GM18511 (cell line): Measurements from ENCODE around the gene PPFIA4.

Experiments used
- ATAC-seq: cut with Tn5 transposase; IDR thresholded peaks from one replicate; pipeline ENCODE4 v1.9.1; 2021; ENCODE audit warnings: mild to moderate bottlenecking, moderate library complexity; ENCODE audit not compliant: unreplicated experiment

Gene PPFIA4

GRCh38 chr1:203039609-203040512 is 13.6 kb downstream of the PPFIA4 start:
- ATAC-seq, result no peak

GRCh38 chr1:203040513-203041275 is 14.4 kb downstream of the PPFIA4 start:
- ATAC-seq, result no peak

DNA sequence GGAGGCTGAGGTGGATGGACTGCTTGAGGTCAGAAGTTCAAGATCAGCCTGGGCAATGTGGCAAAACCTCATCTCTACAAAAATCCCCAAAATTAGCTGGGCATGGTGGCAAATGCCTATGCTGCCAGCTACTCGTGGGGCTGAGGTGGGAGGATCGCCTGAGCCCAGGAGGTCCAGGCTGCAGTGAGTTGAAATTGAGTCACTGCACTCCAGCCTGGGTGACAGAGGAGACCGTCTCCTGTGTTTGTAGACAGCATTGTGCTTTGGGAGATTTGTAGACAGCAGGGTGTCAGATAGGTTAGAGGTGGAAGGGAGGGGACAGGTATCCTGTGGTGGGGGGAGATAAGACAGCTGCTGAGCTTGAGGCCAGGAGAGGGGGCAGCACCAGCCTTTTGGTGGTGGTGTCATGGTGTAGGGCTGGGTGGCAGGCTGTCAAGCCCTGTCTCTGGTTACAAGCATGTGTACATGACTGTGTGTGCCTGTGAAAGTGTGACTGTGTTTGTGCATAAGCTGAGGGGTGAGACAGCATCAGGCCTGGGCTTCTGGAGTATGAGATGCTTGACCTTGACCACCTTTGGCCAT is 15.2 kb downstream of the PPFIA4 start:
- ATAC-seq, result no peak

DNA sequence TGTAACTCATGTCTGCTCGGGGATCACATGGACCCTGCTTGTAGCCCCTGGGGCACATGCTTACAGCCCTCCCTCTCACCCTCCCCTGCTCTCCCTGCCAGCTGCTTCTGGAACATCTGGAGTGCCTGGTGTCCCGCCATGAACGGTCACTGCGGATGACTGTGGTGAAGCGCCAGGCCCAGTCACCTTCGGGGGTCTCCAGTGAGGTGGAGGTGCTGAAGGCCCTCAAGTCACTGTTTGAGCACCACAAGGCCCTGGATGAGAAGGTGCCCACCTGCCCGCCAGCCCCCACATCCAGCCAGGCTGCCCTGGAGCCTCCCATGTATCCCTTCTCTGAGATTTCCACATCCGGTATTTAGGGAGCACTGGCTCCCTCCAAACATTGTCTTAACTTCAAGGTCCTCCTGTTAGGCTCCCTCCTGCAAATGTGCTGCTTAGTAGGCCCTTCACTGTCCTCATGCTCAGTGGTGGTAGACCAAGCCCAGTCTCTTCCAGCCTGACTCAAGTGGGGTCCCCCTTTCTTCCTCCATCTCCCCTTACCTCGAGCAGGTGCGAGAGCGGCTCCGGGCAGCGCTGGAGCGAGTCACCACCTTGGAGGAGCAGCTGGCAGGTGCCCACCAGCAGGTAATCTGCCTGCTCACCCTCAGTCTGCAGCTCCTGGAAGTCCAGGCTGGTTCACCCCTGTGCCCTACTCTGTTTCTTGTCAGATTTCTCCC is 17.7 kb downstream of the PPFIA4 start:
- no peak for ATAC-seq

DNA sequence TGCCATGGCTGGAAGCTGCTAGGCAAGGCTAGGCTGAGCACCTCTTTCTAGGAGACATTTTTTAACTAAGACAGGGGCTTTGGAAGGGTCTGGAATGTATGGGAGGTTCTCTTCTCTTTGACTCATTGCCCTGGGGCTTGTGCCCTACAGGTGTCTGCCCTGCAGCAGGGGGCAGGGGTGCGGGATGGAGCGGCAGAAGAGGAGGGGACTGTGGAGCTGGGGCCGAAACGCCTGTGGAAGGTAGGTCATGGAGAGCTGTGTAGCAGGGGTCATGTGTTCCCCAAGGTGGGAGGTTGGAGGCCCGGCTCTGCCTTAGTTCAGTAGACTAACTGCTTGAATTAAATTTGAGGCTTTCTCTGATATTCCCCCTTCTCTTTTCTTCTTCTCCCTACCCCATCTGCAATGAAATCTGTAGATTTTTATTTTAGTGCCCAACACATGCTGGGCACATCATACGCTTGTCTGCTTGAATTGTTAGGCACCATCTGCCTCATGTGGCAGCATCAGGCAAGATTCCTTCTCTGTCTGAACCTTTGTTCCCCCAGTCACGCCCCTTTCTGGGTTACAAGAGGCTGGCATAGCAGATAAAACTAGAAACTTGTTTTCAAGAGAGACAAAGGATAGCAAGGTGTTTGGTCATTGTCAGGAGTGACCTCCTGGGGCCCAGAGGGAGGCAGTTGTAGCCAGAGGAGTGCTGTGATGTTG is 18.4 kb downstream of the PPFIA4 start:
- ATAC-seq, result no peak

- ATAC-seq, result no peak
Measured at GRCh38 chr1:203045336-203045735, 19.0 kb downstream of the PPFIA4 start.

- no peak for ATAC-seq
Measured at GRCh38 chr1:203045821-203046594, 19.7 kb downstream of the PPFIA4 start.

DNA sequence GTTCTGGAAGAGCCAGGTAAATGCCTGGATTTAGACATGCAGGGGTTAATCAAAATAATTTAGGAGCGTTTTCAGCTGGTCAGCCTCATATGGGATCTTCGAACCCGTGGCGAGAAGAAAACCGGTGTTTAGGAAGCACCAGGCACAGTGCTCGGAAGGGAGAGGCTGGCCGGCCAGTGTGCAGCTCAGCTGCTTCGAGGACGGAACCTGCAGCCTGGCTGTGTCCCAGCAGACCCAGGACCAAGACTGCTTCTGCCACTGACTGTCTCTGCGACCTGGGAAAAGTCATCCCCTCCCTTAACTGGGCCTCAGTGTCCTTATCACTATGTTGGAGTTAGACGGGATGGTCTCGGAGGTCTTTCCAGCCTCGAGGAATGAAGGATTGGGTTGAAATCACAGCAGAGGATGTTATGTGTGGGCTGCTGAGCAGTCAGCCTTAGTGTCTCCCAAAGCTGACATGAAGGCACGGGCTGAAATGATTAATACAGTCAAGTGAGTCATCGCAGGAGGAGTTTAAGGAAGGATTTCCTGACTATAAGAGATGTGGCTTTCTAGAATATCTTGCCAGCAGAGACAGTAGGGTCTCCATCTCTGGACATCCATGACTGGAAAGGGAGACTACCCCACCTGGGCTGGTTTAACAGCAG is 20.8 kb downstream of the PPFIA4 start:
- ATAC-seq, result no peak

- ATAC-seq, result no peak
Measured at GRCh38 chr1:203048086-203048485, 21.8 kb downstream of the PPFIA4 start.

DNA sequence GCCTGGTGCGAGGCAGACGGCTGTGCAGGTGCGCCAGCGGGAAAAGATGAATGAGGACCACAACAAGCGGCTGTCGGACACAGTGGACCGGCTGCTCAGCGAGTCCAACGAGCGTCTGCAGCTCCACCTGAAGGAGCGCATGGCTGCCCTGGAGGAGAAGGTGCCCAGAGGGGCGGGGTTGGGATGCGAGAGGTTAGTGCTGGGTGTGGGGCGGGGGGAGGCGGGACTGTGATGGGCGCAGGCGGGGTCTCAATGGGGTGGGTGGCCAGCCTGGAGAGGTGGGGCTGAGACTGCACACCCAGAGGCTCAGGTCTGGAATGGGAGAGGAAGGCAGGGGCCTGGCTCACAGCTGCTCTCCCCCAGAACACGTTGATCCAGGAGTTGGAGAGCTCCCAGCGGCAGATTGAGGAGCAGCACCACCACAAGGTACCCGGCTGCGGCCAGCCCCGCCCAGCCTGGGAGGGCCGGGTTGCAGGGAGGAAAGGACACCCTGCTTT is 22.3 kb downstream of the PPFIA4 start:
- ATAC-seq, result no peak

DNA sequence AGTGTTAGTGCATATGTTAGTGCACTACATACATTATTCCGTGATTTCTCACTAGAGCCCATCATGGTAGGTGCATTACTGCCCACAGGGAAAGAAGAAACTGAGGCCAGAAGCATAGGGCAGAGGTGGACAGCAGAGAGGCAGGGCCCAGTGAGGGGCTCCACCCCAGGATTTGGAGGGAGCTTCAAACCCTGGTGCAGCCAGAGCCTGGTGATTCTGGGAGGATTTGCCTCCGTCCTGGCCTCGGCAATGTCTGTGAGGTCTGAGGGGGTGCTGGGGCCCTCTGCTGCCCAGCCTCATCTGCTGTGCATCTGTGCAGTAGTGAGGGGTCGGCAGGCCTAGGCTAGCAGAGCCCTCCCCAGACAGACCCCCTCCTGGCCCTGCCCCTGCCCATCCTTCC is 22.8 kb downstream of the PPFIA4 start:
- no peak for ATAC-seq

DNA sequence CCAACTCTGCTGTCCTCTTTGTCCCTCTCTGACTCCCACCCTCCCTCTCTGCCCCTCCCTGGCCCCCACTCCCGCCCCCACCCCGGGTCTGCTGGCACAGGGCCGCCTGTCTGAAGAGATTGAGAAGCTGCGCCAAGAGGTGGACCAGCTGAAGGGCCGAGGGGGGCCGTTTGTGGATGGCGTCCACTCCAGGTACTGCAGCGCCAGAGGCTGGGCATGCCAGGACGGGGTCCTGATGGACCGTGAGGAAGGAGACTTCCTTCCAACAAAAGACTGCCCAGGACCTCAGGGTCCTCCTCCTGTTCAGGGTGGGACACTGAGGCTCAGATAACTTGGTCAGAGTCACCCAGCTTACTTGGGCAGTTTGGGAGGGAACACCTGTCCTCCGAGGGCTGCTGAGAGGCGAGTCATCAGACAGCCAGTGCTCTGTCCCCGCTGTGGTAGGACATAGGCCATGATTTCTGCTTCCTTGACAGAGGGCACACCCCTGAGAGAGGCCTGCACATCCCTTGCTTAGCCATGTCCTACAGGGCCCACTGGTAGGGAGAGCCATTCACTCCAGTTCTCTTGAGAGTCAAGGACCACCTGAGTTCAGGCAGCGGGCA is 23.4 kb downstream of the PPFIA4 start:
- ATAC-seq, result no peak

DNA sequence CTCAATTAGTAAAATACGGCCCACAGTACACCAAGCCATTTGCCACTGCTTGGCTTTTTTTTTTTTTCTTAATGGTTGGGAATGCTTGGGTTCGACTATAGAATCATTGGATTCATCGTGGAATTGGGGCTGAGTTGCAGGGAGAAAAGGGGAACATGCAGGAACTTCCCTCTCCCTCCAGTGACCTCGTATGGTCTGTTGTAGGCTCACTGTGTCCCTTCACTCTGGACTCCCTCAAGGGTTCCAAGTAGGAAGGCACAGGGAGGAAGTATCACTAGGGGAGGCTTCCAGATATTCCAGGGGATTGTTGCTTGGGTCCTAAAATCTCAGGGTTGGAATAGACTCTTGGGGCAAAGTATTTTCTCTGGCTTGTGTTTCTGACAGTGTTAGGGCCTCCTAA is 24.5 kb downstream of the PPFIA4 start:
- no peak for ATAC-seq

DNA sequence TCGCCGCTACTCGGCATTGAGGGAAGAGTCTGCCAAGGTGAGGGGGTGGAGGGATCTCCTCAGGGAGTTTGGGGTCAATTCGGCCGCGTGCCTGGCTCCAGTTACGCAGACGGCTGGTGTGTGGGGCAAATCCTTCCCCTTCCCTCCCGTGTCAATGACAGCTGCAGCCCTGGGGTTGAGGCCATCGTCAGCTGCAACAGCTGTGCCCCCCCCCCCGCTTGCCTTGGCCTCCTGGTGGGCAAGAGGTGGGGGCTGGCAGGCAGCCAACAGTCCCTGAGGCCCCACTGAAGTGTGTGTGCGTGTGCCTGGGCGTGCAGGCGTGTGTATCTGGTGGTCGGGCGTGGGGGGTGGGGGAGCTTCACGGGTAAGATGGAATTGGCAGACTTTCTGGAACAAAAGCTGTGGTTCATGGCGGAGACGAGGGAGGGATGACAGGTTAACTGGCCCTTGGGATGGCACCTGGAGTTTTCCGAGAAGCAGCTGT is 25.6 kb downstream of the PPFIA4 start:
- no peak for ATAC-seq

GRCh38 chr1:203052601-203053000 is 26.3 kb downstream of the PPFIA4 start:
- no peak for ATAC-seq

DNA sequence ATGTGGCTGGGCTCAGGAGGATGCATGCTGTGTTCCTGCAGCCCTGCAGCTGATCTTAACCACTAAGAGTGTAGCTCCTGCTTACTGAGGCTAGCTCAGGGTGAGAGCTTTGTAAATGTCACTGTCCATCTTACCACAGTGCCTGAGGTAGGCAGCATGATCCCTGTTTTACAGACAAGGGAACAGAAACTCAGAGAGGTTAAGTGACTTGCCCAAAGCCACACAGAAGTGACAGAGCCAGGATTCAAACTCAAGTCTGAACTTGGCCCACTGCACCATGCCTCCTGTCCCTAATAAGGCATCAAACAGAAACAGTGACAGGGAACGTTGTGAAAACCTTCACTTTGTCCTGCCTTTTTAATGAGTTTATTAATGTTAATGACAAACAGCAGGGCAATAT is 27.9 kb downstream of the PPFIA4 start:
- no peak for ATAC-seq

DNA sequence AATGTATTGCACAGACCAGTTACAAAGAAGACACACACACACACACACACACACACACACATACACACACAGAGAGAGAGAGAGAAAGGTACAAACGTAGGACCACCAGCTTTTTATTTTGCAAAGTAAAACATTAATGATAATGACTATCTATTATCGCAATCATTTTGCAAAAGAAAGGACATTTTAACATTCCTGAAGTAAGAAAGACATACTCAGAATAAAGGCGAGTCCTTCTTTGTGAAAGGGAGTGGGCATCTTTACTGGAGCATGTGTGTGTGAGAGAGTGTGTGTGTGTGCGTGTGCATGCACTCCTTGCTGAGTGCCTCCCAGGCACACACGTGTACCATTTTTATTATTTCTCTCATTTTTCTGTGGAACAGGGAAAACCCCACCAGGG is 28.4 kb downstream of the PPFIA4 start:
- no peak for ATAC-seq

GRCh38 chr1:203055161-203055799 is 29.0 kb downstream of the PPFIA4 start:
- ATAC-seq, result no peak
